HG02970 (cell line): ENCODE measurements around the gene IL10RA.
"Not testable (repeated sequence)": the region's sequence is repeated elsewhere in the genome, so short reads cannot be mapped to it uniquely, and the experiment has no call there.

ENCODE experiments used
- ATAC-seq: cut with Tn5 transposase; IDR thresholded peaks from one replicate; pipeline ENCODE4 v1.9.1; 2021; ENCODE audit warnings: mild to moderate bottlenecking, moderate library complexity, moderate number of reproducible peaks; ENCODE audit not compliant: unreplicated experiment, low FRiP score

IL10RA gene

GRCh38 chr11:117960406-117960805 lies 25.8 kb upstream of the IL10RA start:
- no peak for ATAC-seq

GRCh38 chr11:117961896-117962295 lies 24.3 kb upstream of the IL10RA start:
- no peak for ATAC-seq

GRCh38 chr11:117962826-117963225 lies 23.4 kb upstream of the IL10RA start:
- no peak for ATAC-seq

GRCh38 chr11:117966908-117967307 lies 19.3 kb upstream of the IL10RA start:
- no peak for ATAC-seq

- ATAC-seq: no peak
Observed at GRCh38 chr11:117969160-117969991, 16.8 kb upstream of the IL10RA start.

- ATAC-seq: no peak
Observed at GRCh38 chr11:117970400-117971024, 15.7 kb upstream of the IL10RA start.

- ATAC-seq: no peak
Observed at GRCh38 chr11:117972044-117972443, 14.2 kb upstream of the IL10RA start.

GRCh38 chr11:117972629-117973502 lies 13.3 kb upstream of the IL10RA start:
- ATAC-seq: no peak

- no peak for ATAC-seq
Observed at GRCh38 chr11:117973503-117973860, 12.7 kb upstream of the IL10RA start.

GRCh38 chr11:117976445-117976844 lies 9.7 kb upstream of the IL10RA start:
- no peak for ATAC-seq

GRCh38 chr11:117977029-117977428 lies 9.2 kb upstream of the IL10RA start:
- ATAC-seq: no peak

GRCh38 chr11:117977612-117978264 lies 8.5 kb upstream of the IL10RA start:
- ATAC-seq: not testable (repeated sequence)

GRCh38 chr11:117978291-117978910 lies 7.8 kb upstream of the IL10RA start:
- ATAC-seq: not testable (repeated sequence)

- no peak for ATAC-seq
Observed at GRCh38 chr11:117978991-117979390, 7.2 kb upstream of the IL10RA start.

- ATAC-seq: no peak
Observed at GRCh38 chr11:117979481-117980211, 6.5 kb upstream of the IL10RA start.

GRCh38 chr11:117980280-117980679 lies 5.9 kb upstream of the IL10RA start:
- ATAC-seq: no peak

GRCh38 chr11:117980720-117981119 lies 5.5 kb upstream of the IL10RA start:
- ATAC-seq: no peak

GRCh38 chr11:117983163-117983475 lies 3.1 kb upstream of the IL10RA start:
- ATAC-seq: no peak

GRCh38 chr11:117984476-117984875 lies 1.7 kb upstream of the IL10RA start:
- no peak for ATAC-seq
